DMS53 (cell line): Measurements from ENCODE around the gene IGFN1.
"Not testable (repeated sequence)": the region's sequence is repeated elsewhere in the genome, so short reads cannot be mapped to it uniquely, and the experiment has no call there.

ENCODE experiments used
- DNase-seq: peaks from one replicate; lab custom pipeline; 2025; lab: John Stamatoyannopoulos, UW

IGFN1 gene

DNA sequence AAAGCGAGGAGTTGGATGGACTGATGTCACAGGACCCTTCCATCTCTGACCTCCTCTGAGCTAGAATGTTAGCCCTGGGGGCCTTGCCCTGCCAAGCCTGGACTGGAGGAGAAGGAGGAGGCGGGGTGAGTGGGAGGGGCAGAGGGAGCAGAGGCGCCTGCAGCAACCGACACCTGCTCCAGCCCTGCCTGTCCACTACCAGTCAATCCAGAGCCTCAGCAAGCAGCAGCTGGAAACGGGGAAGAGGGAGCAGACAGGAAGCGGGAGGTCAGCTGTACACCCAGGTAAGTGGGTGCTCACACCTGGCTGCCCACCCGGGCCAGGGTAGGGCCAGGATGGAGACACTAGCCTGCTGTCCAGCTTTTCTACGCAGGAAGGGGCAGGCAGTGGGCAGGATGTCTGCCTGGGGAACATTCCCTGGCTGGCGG is at the start of gene IGFN1:
Gene IGFN1, plus strand, starts transcription at position 201 of the 428 bp plus-strand sequence. CDS start 2,470 bp downstream, outside the sequence.
- peak; percentile 90 for DNase-seq

DNA sequence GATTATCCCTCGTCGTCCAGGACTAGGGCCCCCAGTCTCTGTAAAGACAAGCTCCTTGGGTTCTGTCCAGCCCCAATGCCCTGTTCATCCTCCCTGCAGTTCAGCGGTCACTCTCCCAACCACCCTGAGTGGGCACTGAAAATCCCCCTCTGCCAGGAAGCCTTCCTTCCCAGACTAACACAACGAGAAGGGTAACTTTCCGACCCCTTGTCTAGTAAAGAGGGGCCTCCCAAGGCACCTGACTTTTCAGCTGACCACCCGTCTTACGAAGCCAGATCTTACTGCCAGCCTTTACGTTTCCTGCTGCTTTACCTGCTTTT is 49.7 kb upstream of the IGFN1 start:
- no peak for DNase-seq

DNA sequence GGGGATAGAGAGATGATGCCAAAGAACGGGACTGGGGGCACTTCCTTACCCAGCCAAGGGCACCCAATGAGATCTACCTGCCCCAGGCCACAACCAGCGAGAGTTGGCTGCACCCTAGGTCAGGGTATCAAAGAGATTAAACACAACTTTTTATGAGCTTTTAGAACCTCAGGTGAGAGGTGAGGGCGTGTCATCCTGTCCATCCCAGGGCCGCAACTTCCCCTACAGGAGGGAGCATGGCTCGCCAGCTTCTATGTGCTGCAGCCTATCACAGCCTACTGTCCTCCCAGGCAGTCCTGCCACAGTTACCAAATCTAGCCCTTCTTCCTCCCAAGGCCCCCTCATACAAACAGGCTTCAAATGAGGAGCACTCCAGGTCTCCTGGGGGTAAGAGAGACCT is 49.2 kb upstream of the IGFN1 start:
- DNase-seq: no peak

DNA sequence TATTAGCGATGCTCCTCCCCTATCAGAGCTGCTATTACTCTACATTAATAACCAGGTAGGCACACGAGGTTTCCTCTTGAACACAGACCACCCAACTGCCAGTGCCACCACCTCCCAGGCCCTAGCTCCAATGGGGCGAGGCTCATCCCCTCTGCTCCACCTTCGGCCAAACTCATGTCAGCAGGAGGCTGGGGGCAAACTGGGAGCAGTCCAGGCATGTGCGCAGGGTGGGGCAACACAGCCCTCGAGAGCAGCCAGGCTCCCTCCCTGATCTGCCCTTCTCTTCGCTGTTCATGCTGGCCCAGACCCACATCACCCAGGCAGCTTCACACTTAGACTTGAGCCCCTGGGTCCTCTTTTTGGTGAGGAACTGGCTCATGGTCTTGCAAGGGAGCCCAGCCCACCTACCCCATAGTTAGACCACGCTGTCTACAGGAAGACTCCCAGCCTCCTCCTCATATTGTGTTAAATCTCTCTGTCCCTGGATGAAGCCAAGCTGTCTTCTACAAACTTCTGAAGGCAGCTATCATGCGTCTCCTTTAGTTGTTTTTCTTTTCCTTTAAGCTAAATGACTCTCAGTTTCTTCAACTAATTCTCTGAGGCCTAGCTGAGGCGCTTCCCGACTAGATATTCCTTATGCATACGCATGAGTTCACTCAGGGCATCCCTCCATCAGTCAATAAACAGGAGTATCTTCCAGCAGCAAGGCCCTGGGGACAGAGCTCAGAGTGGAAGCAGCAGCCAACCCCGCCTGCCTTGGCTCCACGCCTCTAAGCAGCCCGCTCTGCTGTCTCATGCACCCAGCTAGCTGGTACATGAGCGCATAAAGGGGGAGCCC is 48.4 kb upstream of the IGFN1 start:
- no peak for DNase-seq

DNA sequence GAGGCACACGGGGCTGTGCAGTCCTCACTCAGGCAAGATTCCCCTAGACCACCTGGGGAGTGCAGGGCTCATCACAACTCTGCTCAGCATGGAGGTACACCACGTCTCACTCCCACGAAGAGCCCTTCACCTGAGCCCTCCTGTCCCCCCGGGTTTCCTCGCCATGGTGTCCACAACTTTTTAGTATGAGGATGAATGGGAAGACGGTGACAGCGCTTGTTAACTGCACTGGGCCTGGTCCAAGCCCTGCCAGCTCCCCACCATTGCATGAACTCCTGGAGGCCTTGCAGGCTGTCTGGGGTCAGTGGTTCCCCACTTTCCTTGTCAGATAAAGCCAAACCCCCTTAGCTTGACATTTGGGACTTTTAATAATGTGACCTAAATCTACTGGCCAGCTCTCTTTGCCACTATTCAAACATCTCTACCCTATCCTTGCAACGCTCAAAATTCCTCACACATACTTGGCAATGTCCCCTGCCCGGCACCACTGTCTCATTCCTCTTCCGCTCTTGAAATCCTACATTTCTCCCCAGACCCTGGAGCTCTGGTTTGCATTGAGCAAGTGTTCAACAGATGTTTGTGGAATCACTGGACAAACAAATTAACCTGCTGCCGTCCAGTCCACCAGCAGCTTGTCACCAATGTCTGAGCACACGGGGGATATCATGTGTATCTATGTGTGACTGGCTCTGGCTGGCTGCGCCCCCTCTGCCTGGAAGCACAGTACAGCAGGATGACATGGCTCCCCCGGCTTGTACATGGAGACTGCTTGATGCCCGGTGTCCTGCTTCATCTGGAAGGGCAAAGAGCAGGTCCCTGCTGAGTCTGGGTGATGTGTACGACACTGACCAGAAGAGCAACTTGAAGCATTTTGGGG is 47.5 kb upstream of the IGFN1 start:
- DNase-seq: no peak

DNA sequence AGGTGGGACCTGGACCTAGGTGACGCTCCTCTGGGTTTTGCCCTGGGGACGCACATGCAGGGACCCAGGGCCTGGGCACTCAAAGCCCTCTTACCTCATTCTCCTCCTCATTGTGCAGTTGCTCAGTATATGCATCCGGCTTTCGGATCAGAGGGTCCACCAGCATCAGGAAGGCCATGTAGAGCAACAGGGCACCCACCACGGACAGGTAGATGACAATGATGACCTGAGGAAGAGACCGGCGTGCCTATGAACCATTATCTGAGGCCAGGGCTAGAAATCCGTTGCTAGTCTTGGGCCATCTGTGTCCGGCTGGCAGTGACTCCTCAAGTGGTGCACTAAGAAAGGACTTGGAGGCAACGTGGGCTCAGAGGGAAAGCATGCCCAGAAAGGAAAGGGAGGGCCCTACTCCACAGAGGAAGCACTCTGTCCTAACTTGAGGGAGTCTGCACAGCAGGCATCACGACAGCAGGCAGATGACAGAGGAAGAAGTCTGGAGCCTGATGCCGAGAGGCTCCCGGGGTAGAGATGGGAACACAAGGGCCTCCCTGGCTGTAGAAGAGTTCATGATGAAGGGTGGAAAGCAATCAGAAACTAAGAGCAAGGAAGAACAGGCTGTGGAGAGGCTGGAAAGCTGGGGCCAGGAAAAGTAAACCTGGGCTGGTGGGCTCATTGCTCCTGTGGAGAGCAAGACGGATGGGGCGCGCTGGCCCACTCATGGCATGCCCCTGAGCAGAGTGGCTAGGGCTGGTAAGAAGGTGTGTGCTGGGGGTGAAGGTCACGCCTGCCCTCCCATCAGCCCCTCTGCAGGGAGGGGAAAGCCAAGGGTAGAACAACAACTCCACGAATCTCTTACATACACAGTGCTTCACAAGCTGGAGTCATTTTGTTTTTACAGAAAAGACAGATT is 46.6 kb upstream of the IGFN1 start:
- no peak for DNase-seq

DNA sequence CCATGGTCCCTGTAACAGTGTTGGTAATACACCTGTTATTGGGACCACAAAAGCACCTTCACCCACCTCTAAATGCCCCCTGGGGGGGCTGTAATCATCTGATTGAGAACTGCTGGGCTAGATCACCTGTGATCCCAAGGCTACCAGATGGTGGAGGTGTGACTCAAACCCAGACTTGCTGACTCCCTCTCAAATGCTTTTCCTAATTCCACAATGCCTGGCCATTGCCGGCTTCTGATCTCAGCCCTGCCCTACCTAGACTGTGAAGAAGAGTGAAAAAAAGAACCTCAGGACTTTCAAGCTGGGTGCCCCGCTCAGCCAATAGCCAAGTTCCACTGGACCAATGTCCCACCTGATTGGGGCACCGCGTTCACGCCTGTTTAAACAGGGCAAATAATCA is 45.9 kb upstream of the IGFN1 start:
- no peak for DNase-seq

DNA sequence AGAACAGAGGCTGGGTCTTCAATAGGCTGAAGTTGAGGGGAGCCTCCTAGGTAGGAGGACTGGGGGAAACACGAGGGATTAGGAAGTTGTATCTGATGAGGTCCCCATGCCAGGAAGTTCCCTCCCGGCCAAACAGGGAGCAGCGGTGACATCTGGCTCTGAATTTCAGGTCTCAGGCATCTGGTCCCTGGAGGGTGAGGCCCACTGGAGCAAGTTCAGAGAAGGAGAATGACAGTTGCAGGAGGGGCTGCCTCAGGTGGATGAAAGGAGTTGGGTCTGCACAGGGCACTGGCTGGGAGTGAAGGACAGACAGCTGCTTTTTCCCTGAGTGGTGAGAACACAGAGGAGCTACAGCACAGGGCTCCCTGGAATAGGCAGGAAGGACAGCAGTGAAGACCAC is 45.5 kb upstream of the IGFN1 start:
- no peak for DNase-seq

DNA sequence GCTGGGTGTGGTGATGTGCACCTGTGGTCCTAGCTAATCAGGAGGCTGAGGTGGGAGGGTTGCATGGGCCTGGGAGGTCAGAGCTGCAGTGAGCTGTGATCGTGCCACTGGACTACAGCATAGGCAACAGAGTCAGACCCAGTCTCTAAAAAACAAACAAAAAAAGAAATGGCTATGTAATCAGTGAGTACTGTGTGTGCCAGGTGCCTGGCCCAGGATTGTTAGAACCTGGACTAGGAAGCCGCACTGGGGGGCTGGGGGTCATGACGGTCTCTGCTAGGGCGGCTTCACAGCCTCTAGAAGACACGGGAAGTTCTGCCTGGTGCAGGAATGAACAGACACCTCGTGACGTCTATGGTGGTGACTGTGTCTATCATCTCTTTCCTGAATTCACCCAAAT is 44.8 kb upstream of the IGFN1 start:
- DNase-seq: no peak

DNA sequence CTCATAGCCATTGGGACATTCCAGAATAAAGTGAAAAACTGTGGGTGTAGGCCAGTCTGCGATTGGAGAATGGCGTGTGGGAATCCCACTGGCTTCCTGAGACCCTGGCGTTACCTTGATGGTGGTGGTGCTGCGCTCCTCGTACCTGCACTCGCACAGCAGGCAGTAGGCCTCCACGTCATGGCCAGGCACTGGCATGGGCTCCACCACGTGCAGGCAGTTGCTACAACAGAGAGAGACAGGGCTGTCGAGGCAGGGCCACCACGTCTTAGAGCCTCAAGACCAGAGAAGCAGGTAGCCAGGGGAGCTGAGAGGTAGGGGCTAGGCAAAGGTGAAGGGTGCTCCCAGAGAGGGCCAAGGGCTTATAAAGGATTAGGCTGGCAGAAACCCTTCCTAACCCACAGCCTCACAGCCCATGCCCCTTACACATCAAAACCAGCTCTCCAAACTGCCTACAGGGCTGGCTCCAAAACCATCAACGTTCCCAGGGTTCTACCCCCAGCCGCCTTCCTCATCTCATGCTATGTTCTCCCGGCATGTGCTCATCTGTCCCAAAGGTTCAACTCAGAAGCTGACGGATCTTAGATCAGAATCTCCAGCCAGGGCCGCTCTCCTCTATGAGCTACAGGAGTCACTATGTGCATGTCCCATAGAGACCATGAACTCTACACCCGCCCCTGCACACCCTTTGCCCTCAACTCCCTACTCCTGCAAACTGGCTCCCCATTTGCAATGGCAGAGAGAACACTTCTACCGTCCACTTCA is 43.8 kb upstream of the IGFN1 start:
- DNase-seq: no peak

DNA sequence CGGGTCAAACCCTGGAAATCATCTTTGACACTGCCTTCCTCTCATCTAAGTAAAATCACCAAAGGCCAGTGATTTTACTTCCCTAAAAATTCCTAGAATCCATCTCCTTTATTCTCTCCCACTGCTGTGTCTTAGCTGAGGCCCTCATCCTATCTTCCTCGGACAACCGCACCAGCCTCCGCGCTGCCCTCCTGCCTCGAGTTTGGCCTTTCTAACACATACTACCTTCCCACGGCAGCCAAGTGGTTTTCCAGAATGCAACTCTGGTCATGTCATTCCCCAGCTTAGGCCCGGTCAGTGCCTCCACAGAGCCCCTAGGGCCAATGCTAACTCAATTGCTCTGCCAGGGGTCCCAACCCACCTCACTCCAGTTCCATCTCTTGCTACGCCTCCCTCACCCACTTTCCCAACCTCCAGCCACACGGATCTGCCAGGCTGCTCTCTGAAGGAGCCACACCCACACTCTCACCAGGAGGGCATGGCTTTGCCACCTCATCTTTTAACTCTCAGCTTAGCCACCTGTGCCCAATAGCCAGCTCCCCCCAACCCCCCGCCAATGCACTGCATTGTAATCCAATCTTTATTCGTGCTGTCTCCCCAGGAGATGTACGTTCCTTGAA is 43.1 kb upstream of the IGFN1 start:
- no peak for DNase-seq

DNA sequence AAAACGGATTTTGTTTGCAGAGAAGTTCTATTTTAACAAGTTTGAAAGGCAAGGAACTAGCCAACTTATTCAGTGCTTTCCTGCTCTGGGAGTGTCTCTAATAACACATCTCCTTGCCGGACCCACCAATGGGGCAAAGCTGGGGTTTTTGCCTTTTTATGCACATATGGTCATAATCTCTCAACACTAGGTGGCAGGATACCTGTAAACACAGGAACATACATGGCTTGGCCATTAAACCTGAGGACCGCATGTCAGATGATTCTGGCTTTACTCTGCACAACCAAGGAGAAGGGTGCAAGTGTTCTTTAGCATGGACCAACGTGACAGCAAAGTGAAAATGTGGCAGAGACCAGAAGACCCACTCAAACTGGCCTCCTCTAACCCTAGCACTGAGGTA is 41.2 kb upstream of the IGFN1 start:
- peak; percentile 92 for DNase-seq

DNA sequence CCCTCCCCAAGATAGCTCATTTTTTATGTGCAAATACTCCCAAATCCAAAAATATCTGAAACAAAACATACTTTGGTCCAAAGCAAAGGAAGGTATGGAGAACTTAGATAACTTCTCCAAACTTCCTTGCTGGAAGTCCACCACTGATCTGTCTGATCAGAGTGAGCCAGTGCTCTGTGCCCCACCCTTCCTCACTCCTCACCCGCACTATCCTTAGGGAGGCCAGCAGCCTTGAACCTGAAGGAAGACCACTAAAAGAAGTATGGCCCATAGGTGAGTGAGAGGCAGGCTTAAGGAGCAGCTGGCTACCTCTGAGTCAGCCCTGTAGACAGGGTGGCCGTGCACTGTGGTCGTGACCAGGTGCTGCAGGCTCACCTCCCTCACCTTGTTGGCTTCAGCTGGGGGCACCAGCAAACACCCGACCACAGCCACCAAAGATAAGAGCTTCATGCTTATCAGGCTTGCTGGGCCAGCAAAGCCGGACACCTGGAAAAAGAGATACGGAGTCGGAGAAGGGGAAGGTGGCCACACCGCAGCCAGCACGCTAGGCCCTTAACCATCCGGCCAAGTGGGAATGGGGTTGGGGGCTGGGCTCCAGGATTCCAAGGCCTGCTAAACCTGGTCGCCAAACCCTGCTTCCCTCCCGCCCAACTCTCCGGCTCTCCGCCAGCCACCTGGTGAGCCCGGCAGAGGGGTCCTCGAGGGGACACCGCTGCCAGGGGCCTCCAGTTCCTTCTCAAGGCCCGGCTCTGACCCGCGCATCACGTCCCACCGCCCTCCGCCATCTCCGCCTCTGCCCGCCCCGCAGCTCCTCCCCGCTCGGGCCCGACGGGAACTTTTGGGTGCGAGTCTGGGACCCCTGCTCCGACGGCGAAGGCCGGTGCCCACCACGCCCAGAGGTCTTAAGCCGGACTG is 36.9 kb upstream of the IGFN1 start:
- DNase-seq: peak; percentile 89

DNA sequence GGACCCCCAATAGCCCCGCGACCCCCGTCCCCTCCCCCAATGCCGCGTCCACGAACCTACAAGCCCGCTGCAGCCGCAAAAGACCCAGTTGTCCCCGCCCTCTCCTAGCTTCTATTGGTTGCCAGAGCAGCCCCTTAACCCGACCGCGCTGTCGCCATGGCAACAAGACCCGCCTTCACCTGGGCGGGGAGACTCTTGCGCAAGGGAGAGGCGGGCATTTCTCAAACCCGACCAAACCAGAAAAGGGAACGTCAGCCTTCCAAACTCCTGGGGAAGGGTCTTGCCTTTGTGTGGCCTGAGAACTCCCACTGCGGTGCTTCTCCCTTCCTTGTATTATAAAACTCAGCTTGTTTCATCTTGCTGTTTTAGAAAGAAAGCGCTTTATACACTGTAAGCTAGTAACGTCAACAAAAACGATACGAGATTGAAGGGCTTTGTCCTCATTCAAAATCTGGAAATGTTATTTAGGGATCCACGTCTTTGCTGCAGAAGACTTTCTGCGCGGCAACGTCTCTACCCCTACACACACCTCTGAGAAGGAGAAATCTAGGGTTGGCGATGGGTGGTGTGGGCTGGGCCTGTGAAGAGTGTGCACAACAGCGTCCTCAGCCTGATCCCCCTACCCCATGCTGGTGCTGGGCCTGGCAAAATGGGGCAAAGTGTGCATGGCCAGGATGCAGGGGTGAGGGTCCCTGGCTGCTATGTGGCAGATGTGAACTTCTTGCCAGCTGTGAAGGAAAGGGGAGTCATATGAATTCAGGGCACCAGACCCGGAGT is 36.0 kb upstream of the IGFN1 start, which contains the start of gene TMEM9:
Gene TMEM9, minus strand, starts transcription at position 86 of the 777 bp plus-strand sequence. CDS start 551 bp downstream, outside the sequence.
- DNase-seq: peak; percentile 98

DNA sequence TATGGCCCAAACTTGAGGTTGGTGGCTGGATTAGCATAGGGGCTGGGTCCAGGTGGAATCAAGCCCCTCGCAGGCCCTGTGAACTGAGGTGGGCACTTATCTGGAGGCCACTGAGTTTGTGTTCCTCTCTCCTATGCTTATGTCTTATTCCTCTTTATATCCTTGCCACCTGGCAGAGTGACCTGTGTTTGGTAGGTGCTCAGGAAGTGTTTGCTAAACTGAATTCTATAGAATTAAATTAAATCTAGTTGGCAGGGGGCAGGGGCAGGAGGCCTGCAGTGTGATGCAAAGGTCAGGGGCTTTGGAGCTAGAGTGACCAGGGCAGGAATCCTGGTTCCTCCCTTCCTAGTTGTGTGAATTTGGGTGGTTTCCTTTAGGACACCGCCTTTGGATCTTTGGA is 35.3 kb upstream of the IGFN1 start:
- DNase-seq: no peak

DNA sequence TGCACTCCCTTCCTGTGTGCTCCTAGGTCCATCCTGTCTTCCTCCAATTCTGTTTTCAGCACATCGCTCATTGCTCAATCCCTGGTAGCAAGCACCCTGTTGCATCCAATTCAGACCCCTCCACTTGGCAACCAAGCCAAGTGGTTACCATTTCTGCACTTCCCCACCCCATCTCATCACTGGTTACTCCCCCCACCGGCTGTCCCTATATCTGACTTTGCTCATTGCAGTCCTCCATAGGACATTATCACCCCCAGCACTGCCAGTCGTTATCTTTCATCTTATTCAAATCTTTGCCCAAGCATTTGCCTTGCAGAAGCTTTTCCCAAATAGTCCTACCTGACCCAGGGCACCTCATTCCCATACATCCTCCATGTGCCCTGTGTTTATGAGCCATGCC is 34.3 kb upstream of the IGFN1 start:
- no peak for DNase-seq

DNA sequence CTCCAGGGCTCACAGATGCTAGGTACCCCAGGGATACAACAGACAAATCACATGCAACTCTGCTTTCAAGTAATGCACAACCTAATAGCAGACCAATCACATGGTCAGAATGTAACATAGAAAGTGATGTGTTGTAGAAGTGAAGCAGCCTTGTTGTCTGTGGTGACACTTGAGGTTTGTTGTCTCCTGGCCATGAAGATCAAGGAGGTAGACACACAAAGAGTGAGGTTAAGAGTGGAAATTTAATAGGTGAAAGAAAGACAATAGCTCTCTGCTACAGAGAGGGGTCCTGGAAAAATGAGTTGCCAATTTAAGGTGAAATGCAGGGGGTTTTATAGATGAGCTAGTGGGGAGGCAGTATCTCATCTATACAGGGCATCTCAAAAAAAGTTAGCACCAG is 33.8 kb upstream of the IGFN1 start:
- peak; percentile 27 for DNase-seq

DNA sequence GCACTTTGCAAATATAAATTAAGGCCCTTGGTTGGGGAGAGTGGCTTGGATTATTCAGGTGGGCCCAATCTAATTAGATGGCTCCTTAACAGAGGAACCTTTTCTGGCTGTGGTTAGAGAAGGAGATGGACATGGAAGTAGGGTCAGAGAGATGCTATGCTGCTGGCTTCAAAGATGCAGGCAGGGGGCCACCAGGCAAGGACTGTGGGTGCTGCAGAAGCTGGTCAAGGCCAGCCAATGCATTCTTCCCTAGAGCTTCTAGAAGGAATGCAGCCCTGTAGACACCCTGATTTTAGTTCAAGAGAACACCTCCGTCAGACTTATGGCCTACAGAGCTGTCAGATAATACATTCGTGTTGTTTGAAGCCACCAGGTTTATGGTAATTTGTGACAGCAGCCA is 32.7 kb upstream of the IGFN1 start:
- DNase-seq: no peak

DNA sequence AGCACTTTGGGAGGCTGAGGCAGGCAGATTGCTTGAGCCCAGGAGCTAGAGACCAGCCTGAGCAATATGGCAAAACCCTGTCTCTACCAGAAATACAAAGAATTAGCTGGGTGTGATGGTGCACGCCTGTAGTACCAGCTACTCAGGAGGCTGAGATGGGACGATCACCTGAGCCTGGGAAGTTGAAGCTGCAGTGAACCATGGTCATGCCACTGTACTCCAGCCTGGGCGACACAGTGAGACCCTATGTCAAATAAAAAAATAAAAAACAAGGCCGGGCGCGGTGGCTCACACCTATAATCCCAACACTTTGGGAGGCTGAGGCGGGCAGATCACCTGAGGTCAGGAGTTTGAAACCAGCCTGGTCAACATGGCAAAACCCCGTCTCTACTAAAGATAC is 27.6 kb upstream of the IGFN1 start:
- not testable (repeated sequence) for DNase-seq
